ENCODE results near the gene CYBA. TPM values are rescaled to one million over a fixed set of nuclear protein-coding genes. Genes with fewer than 3 reads are reported as not detected.
"Not testable (repeated sequence)": the region's sequence is repeated elsewhere in the genome, so short reads cannot be mapped to it uniquely, and the experiment has no call there.

Gene CYBA
- polyA plus RNA-seq, 3 donors = 1,168 to 2,376 (median 2,092) TPM

- H3K27me3 ChIP-seq (ENCODE audit: control insufficient read depth in 2 of 2, insufficient read depth in 2 of 2, low read length in 2 of 2) = no peaks in the 10 kb centered on the region
- H3K27ac ChIP-seq (ENCODE audit: low read depth in 1 of 2, low read length in 2 of 2) = no peak overlapping the region
- 93% methylated on average over 21 of the region's 23 CpGs for whole genome bisulfite sequencing (ENCODE audit: insufficient coverage)
- no peak for DNase-seq
- peaks cover 0 to 5% (median 2%) of the 10 kb centered on the region in 3 donors for H3K27me3 Mint-ChIP-seq (ENCODE audit: low read depth in 3 of 3)
- no peak overlapping the region for H2AFZ ChIP-seq (ENCODE audit: insufficient read depth, low read depth, low read length, poor library complexity, severe bottlenecking)
- intact Hi-C loops (cut with micrococcal nuclease) = no loop called here
- H3K4me1 Mint-ChIP-seq = no peaks in the 10 kb centered on the region
- peaks cover 0 to 2% (median 0%) of the 10 kb centered on the region in 7 donors for H3K9me3 Mint-ChIP-seq
- peaks cover 5 to 12% of the 10 kb centered on the region in 2 donors for H3K36me3 ChIP-seq (replicated peaks in 1 of 2; ENCODE audit: control insufficient read depth in 1 of 2, insufficient read depth in 2 of 2, low read length in 2 of 2)
- H3K4me3 Mint-ChIP-seq = no peak overlapping the region
- no peak for TF ChIP-seq CTCF (IDR thresholded peaks at IDR 0.05)
- no peak overlapping the region for H3K4me3 ChIP-seq (replicated peaks in 1 of 3; ENCODE audit: low read depth in 2 of 3, low read length in 3 of 3)
- no peak overlapping the region for H3K27ac Mint-ChIP-seq
- H4K20me1 ChIP-seq (ENCODE audit: insufficient read depth, low read length) = peaks cover 7% of the 10 kb centered on the region
- no peaks in the 10 kb centered on the region for H3K79me2 ChIP-seq (ENCODE audit: insufficient read depth, low read length)
- no peaks in the 10 kb centered on the region for H3K9me3 ChIP-seq (replicated peaks in 1 of 2; ENCODE audit: control insufficient read depth in 1 of 2, insufficient read depth in 1 of 2, low read length in 2 of 2)
- H3K9ac ChIP-seq (ENCODE audit: insufficient read depth, low read length, poor library complexity, severe bottlenecking) = no peak overlapping the region
- H3K4me2 ChIP-seq (replicated peaks; ENCODE audit: extremely low read depth, low read length, poor library complexity, severe bottlenecking) = no peak overlapping the region
- no peaks in the 10 kb centered on the region for H3K4me1 ChIP-seq (ENCODE audit: control insufficient read depth in 1 of 2, insufficient read depth in 2 of 2, low read length in 2 of 2)
- peaks cover 7 to 32% of the 10 kb centered on the region in 2 donors for H3K36me3 Mint-ChIP-seq
These were observed 21.0 kb upstream of the CYBA start for GRCh38 chr16:88671806-88672205.

- TF ChIP-seq CTCF (IDR thresholded peaks at IDR 0.05) = no peak
- Mint-ChIP-seq H3K27me3 (ENCODE audit: low read depth in 3 of 3) (peaks cover 0 to 5% (median 2%) of the 10 kb centered on the region in 3 donors), H3K4me1 (peaks cover under 1% of the 10 kb centered on the region), H3K4me3 (no peak overlapping the region), H3K36me3 (peaks cover 8 to 26% of the 10 kb centered on the region in 2 donors), H3K27ac (no peak overlapping the region), H3K9me3 (peaks cover 0 to 2% (median 0%) of the 10 kb centered on the region in 7 donors)
- no peaks in the 10 kb centered on the region for H3K36me3 ChIP-seq (replicated peaks in 1 of 2; ENCODE audit: control insufficient read depth in 1 of 2, insufficient read depth in 2 of 2, low read length in 2 of 2)
- H3K9me3 ChIP-seq (replicated peaks in 1 of 2; ENCODE audit: control insufficient read depth in 1 of 2, insufficient read depth in 1 of 2, low read length in 2 of 2) = no peaks in the 10 kb centered on the region
- H3K9ac ChIP-seq (ENCODE audit: insufficient read depth, low read length, poor library complexity, severe bottlenecking) = no peak overlapping the region
- H3K4me2 ChIP-seq (replicated peaks; ENCODE audit: extremely low read depth, low read length, poor library complexity, severe bottlenecking) = no peak overlapping the region
- 100% methylated on average over 2 of the region's 10 CpGs for WGBS (ENCODE audit: insufficient coverage)
- H3K79me2 ChIP-seq (ENCODE audit: insufficient read depth, low read length) = no peaks in the 10 kb centered on the region
- H3K4me3 ChIP-seq (replicated peaks in 1 of 3; ENCODE audit: low read depth in 2 of 3, low read length in 3 of 3) = no peak overlapping the region
- no peak for DNase-seq
- H4K20me1 ChIP-seq (ENCODE audit: insufficient read depth, low read length) = no peaks in the 10 kb centered on the region
- no peak overlapping the region for H2AFZ ChIP-seq (ENCODE audit: insufficient read depth, low read depth, low read length, poor library complexity, severe bottlenecking)
- H3K27me3 ChIP-seq (ENCODE audit: control insufficient read depth in 2 of 2, insufficient read depth in 2 of 2, low read length in 2 of 2) = no peaks in the 10 kb centered on the region
- intact Hi-C loops (cut with micrococcal nuclease) = loop anchor here in 1 of 2 donors (10.0 kb wide), 1 partner anchor 95 kb away; the partner anchor contains the start of gene ZC3H18
- no peaks in the 10 kb centered on the region for H3K4me1 ChIP-seq (ENCODE audit: control insufficient read depth in 1 of 2, insufficient read depth in 2 of 2, low read length in 2 of 2)
- no peak overlapping the region for H3K27ac ChIP-seq (ENCODE audit: low read depth in 1 of 2, low read length in 2 of 2)
These were observed 19.1 kb upstream of the CYBA start for GRCh38 chr16:88669980-88670379.

- H3K4me3 Mint-ChIP-seq; H3K79me2 ChIP-seq (ENCODE audit: insufficient read depth, low read length); H3K27ac ChIP-seq (ENCODE audit: low read depth in 1 of 2, low read length in 2 of 2); H3K4me1 Mint-ChIP-seq; H3K4me2 ChIP-seq (replicated peaks; ENCODE audit: extremely low read depth, low read length, poor library complexity, severe bottlenecking); H3K9me3 ChIP-seq (replicated peaks in 1 of 2; ENCODE audit: control insufficient read depth in 1 of 2, insufficient read depth in 1 of 2, low read length in 2 of 2); H2AFZ ChIP-seq (ENCODE audit: insufficient read depth, low read depth, low read length, poor library complexity, severe bottlenecking); H3K36me3 ChIP-seq (replicated peaks in 1 of 2; ENCODE audit: control insufficient read depth in 1 of 2, insufficient read depth in 2 of 2, low read length in 2 of 2); H4K20me1 ChIP-seq (ENCODE audit: insufficient read depth, low read length); H3K27me3 ChIP-seq (ENCODE audit: control insufficient read depth in 2 of 2, insufficient read depth in 2 of 2, low read length in 2 of 2); H3K9ac ChIP-seq (ENCODE audit: insufficient read depth, low read length, poor library complexity, severe bottlenecking); DNase-seq; H3K9me3 Mint-ChIP-seq; H3K4me3 ChIP-seq (replicated peaks in 1 of 3; ENCODE audit: low read depth in 2 of 3, low read length in 3 of 3); H3K4me1 ChIP-seq (ENCODE audit: control insufficient read depth in 1 of 2, insufficient read depth in 2 of 2, low read length in 2 of 2); H3K27me3 Mint-ChIP-seq (ENCODE audit: low read depth in 3 of 3): not testable (repeated sequence)
- no CpG with 5 or more reads among the region's 8 CpGs for whole genome bisulfite sequencing (ENCODE audit: insufficient coverage)
- intact Hi-C loops (cut with micrococcal nuclease) = loop anchor here in 1 of 2 donors (10.0 kb wide), 1 partner anchor 95 kb away; the partner anchor contains the start of gene ZC3H18
- Mint-ChIP-seq H3K36me3 (peaks cover 9 to 24% of the 10 kb centered on the region in 2 donors), H3K27ac (peak overlapping the region in 1 of 7 donors; percentile 18)
These were observed 18.6 kb upstream of the CYBA start for GRCh38 chr16:88669493-88669892.

Measured in CD14-positive monocyte (primary cell).